Measurements from ENCODE around the gene PITPNC1.
A peak's percentile ranks its signal among the peaks of the same experiment; 100 is the strongest.

GRCh38 chr17:67717624-67718324, 340.7 kb downstream of the PITPNC1 start, which contains the start of gene NOL11:
- TF ChIP-seq, protein P1, sequence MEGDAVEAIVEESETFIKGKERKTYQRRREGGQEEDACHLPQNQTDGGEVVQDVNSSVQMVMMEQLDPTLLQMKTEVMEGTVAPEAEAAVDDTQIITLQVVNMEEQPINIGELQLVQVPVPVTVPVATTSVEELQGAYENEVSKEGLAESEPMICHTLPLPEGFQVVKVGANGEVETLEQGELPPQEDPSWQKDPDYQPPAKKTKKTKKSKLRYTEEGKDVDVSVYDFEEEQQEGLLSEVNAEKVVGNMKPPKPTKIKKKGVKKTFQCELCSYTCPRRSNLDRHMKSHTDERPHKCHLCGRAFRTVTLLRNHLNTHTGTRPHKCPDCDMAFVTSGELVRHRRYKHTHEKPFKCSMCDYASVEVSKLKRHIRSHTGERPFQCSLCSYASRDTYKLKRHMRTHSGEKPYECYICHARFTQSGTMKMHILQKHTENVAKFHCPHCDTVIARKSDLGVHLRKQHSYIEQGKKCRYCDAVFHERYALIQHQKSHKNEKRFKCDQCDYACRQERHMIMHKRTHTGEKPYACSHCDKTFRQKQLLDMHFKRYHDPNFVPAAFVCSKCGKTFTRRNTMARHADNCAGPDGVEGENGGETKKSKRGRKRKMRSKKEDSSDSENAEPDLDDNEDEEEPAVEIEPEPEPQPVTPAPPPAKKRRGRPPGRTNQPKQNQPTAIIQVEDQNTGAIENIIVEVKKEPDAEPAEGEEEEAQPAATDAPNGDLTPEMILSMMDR (IDR thresholded peaks at IDR 0.05): peak; percentile 71 to 88 (median 86)
- peak in 1 of 2 donors; percentile 80 for TF ChIP-seq POLR2A (IDR thresholded peaks at IDR 0.05)
- peak; percentile 95 to 99 for TF ChIP-seq POLR2AphosphoS5 (IDR thresholded peaks at IDR 0.05; ENCODE audit: insufficient read depth in 1 of 2, low read depth in 1 of 2)
